Mesendoderm (in vitro differentiated cells): ENCODE measurements around the gene PHLPP1.

Experiments used
- DNase-seq: peaks from one replicate; pipeline ENCODE4 v3.0.0; 2013
- H2AK5ac ChIP-seq: 2 replicates; pipeline ENCODE4 v1.6.1; 2013; ENCODE audit warnings: low read length, inconsistent platforms
- H2BK120ac ChIP-seq: 2 replicates; pipeline ENCODE4 v1.6.1; 2013; ENCODE audit warnings: low read depth, mild to moderate bottlenecking, low read length, moderate library complexity, mixed read lengths
- H2BK15ac ChIP-seq: replicated peaks from 2 replicates; pipeline ENCODE4 v1.6.1; 2013; ENCODE audit warnings: low read depth, mild to moderate bottlenecking, moderate library complexity
- H2BK5ac ChIP-seq: 2 replicates; pipeline ENCODE4 v1.6.1; 2013; ENCODE audit warnings: low read length, inconsistent platforms
- H3K18ac ChIP-seq: 2 replicates; pipeline ENCODE4 v1.6.1; 2013; ENCODE audit warnings: mild to moderate bottlenecking, low read length, mixed read lengths
- H3K23ac ChIP-seq: one replicate; pipeline ENCODE4 v1.6.1; 2013; ENCODE audit warnings: low read length
- H3K27ac ChIP-seq: 2 replicates; pipeline ENCODE4 v1.5.1; 2013; ENCODE audit warnings: low read depth, mild to moderate bottlenecking, inconsistent platforms, low read length, moderate library complexity
- H3K27me3 ChIP-seq: 2 replicates; pipeline ENCODE4 v1.6.1; 2013; ENCODE audit warnings: low read length, control low read depth, mild to moderate bottlenecking, inconsistent platforms; ENCODE audit not compliant: insufficient read depth, poor library complexity
- H3K36me3 ChIP-seq: 2 replicates; pipeline ENCODE4 v1.6.1; 2013; ENCODE audit warnings: low read length, inconsistent platforms; ENCODE audit not compliant: control insufficient read depth, insufficient read depth
- H3K4ac ChIP-seq: one replicate; pipeline ENCODE4 v1.6.1; 2013; ENCODE audit warnings: low read depth, mild to moderate bottlenecking, low read length, moderate library complexity
- H3K4me1 ChIP-seq: 2 replicates; pipeline ENCODE4 v1.6.1; 2013; ENCODE audit warnings: low read depth, low read length, inconsistent platforms; ENCODE audit not compliant: control insufficient read depth
- H3K4me2 ChIP-seq: 2 replicates; pipeline ENCODE4 v1.6.1; 2013; ENCODE audit warnings: low read length
- H3K4me3 ChIP-seq: 2 replicates; pipeline ENCODE4 v1.5.1; 2013; ENCODE audit warnings: mild to moderate bottlenecking, low read length
- H3K56ac ChIP-seq: one replicate; pipeline ENCODE4 v1.6.1; 2013; ENCODE audit warnings: low read length
- H3K79me1 ChIP-seq: 2 replicates; pipeline ENCODE4 v1.6.1; 2013; ENCODE audit warnings: low read length, inconsistent platforms
- H3K79me2 ChIP-seq: 2 replicates; pipeline ENCODE4 v1.6.1; 2013; ENCODE audit warnings: mild to moderate bottlenecking, low read length; ENCODE audit not compliant: control insufficient read depth, insufficient read depth
- H3K9ac ChIP-seq: 2 replicates; pipeline ENCODE4 v1.6.1; 2013; ENCODE audit warnings: low read length, inconsistent platforms
- H4K5ac ChIP-seq: one replicate; pipeline ENCODE4 v1.6.1; 2013; ENCODE audit warnings: low read length
- H4K8ac ChIP-seq: one replicate; pipeline ENCODE4 v1.6.1; 2013; ENCODE audit warnings: low read depth, mild to moderate bottlenecking, control low read depth, low read length, moderate library complexity
- whole genome bisulfite sequencing: extraction: QIAGEN DNeasy Blood & Tissue Kit; methylation state at CpG from one replicate; pipeline ENCODE4 v1.1.7; 2013; ENCODE audit warnings: low lambda C conversion rate, missing lambda C conversion rate; ENCODE audit not compliant: insufficient coverage; ENCODE audit errors: extremely low coverage; 5-methylcytosine and 5-hydroxymethylcytosine counted together

Gene PHLPP1

DNA sequence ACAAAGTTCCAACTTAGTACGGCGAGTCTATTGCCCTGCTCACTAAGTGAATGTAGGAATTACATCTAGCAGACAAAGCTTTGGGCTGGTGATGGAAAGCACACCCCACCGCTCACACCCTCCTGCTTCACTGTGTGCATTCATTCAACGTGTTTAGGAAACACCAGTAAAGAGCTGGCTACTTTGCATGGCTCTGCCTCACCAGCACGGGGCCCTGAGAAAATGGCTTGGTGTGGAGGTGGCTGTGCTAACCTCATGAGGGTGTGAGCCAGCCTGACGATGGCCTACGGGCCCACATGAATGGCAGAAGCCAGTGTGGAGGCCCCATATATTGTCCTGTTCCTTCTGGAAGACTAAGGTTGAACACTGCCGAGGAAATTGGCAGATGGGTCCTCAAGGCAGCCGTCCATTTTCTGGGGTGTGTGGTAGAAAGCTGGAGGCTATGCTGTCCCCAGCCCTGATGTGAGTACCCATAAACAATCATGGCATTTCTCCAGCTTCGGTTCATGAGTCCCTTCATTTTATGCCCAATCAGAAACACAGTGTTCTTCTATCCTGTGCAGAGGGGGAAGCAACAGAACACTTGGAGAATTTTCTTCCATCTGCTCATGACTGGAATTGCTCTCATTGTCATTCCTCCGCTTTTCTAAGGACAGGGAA lies 269.4 kb downstream of the PHLPP1 start:
- Histone ChIP-seq H3K4me2 (no peak overlapping the region), H3K79me2 (no peaks in the 10 kb centered on the region), H3K4me3 (no peak overlapping the region), H2BK15ac (no peak overlapping the region), H3K56ac (no peak overlapping the region), H4K5ac (no peak overlapping the region), H3K4ac (no peak overlapping the region), H3K23ac (no peak overlapping the region), H3K36me3 (no peaks in the 10 kb centered on the region), H2BK120ac (no peak overlapping the region), H4K8ac (no peak overlapping the region), H3K27me3 (no peaks in the 10 kb centered on the region), H2BK5ac (no peak overlapping the region), H3K79me1 (no peaks in the 10 kb centered on the region), H3K18ac (no peak overlapping the region), H3K9ac (no peak overlapping the region), H3K4me1 (no peaks in the 10 kb centered on the region), H2AK5ac (no peak overlapping the region), H3K27ac (no peak overlapping the region)
- WGBS = no CpG with 5 or more reads among the region's 11 CpGs
- no peak for DNase-seq

DNA sequence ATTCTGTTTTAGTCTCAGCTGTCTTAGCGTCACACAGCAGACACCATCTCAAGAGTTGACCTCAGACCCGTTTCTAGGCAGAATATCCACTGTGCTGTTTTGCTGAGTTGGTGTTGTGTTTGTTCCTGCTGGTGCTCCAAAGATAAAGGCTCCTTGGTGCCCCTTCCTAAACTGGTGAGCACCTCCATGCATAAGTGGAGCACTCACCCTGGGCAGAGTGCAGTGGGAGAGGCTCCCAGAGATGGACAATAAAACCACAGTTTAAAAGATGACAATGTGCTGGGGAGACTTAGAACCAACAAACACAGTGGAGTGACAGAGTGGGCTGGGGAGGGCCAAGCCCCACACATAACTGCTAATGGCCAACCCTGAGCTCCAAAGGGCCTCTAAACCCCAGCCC lies 271.1 kb downstream of the PHLPP1 start:
- Histone ChIP-seq H3K79me2 (no peaks in the 10 kb centered on the region), H3K4me3 (no peak overlapping the region), H3K27ac (no peak overlapping the region), H3K9ac (no peak overlapping the region), H4K8ac (no peak overlapping the region), H4K5ac (no peak overlapping the region), H2BK15ac (no peak overlapping the region), H3K56ac (no peak overlapping the region), H2AK5ac (no peak overlapping the region), H3K18ac (no peak overlapping the region), H2BK5ac (no peak overlapping the region), H2BK120ac (no peak overlapping the region), H3K4me1 (no peaks in the 10 kb centered on the region), H3K4ac (no peak overlapping the region), H3K4me2 (no peak overlapping the region), H3K27me3 (no peaks in the 10 kb centered on the region), H3K36me3 (no peaks in the 10 kb centered on the region), H3K23ac (no peak overlapping the region), H3K79me1 (no peaks in the 10 kb centered on the region)
- no peak for DNase-seq
- WGBS = no CpG with 5 or more reads among the region's 2 CpGs

DNA sequence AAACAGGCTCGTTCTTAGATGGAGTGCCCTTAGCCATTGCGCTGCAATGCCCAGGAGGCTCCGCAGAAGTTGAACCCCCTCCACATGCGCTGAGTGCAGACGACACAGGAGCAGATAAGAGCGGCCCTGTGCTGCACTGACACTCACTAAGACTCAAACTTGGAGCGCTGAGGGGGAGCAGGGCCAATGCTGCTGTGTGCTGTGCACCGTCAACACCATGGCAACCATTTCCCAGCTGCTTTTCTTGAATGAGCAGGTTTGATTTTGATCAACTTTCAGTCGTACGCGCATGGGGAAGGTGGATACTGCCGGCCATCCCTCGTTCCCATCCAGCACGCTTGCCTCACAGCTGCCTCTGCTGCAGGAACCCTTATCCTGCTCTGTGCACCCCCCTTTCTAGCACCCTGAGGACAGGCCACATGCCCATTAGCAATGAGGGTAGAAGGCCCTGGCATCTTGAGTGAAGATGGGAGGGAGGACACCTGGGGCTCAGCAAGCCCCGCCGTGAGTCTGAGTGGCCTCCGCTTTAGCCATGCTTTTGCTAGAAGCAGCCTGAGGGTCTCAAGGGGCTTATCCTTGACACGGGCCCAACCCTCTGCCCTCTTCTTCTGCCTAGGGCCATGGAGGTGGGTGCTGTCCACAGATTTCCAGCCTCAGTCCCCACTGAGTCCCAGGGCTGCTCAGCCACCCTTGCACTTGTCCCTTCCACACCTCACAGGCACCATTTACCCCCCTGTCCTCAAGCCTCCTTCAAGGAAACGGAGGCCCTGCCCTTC lies 271.9 kb downstream of the PHLPP1 start:
- no peak overlapping the region for H4K8ac ChIP-seq
- H3K4me2 ChIP-seq = no peak overlapping the region
- H3K79me2 ChIP-seq = no peaks in the 10 kb centered on the region
- no peak overlapping the region for H3K4me3 ChIP-seq
- no peak overlapping the region for H2BK5ac ChIP-seq
- H3K9ac ChIP-seq = no peak overlapping the region
- H3K4ac ChIP-seq = no peak overlapping the region
- H3K27me3 ChIP-seq = no peaks in the 10 kb centered on the region
- no peak overlapping the region for H3K18ac ChIP-seq
- no peak overlapping the region for H2BK120ac ChIP-seq
- no peak for DNase-seq
- H2BK15ac ChIP-seq = no peak overlapping the region
- no peak overlapping the region for H4K5ac ChIP-seq
- H3K36me3 ChIP-seq = no peaks in the 10 kb centered on the region
- no peak overlapping the region for H3K23ac ChIP-seq
- no peaks in the 10 kb centered on the region for H3K4me1 ChIP-seq
- H2AK5ac ChIP-seq = no peak overlapping the region
- no peaks in the 10 kb centered on the region for H3K79me1 ChIP-seq
- no peak overlapping the region for H3K56ac ChIP-seq
- no peak overlapping the region for H3K27ac ChIP-seq
- WGBS = no CpG with 5 or more reads among the region's 19 CpGs

DNA sequence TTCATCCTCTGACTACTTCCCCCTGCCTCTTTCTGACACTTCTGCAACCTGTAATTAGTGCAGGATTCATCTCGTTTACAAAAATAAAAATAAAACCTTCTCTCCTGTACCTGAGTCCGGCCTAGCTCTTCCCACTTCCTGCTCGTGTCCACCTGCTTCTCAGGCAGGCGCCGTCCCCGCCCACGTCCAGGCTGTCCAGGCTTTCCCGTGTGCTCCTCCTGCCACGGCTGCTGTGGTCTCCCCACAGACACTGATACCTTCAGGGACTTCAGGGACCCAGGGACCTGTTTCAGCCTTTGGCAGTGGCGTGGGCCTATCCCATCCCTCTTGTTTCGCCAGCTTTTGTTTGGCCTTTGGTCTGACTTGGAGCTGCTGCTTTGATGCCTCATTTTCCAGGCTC lies 272.5 kb downstream of the PHLPP1 start:
- no peaks in the 10 kb centered on the region for H3K79me1 ChIP-seq
- H2BK120ac ChIP-seq = no peak overlapping the region
- no peak overlapping the region for H3K27ac ChIP-seq
- H3K9ac ChIP-seq = no peak overlapping the region
- no peak overlapping the region for H3K4ac ChIP-seq
- H4K8ac ChIP-seq = no peak overlapping the region
- no peaks in the 10 kb centered on the region for H3K27me3 ChIP-seq
- no peak overlapping the region for H3K4me3 ChIP-seq
- H3K23ac ChIP-seq = no peak overlapping the region
- no peaks in the 10 kb centered on the region for H3K4me1 ChIP-seq
- DNase-seq = no peak
- WGBS = no CpG with 5 or more reads among the region's 11 CpGs
- no peak overlapping the region for H3K18ac ChIP-seq
- no peak overlapping the region for H2BK15ac ChIP-seq
- H4K5ac ChIP-seq = no peak overlapping the region
- no peak overlapping the region for H2AK5ac ChIP-seq
- no peaks in the 10 kb centered on the region for H3K79me2 ChIP-seq
- no peak overlapping the region for H2BK5ac ChIP-seq
- no peaks in the 10 kb centered on the region for H3K36me3 ChIP-seq
- no peak overlapping the region for H3K4me2 ChIP-seq
- H3K56ac ChIP-seq = no peak overlapping the region

DNA sequence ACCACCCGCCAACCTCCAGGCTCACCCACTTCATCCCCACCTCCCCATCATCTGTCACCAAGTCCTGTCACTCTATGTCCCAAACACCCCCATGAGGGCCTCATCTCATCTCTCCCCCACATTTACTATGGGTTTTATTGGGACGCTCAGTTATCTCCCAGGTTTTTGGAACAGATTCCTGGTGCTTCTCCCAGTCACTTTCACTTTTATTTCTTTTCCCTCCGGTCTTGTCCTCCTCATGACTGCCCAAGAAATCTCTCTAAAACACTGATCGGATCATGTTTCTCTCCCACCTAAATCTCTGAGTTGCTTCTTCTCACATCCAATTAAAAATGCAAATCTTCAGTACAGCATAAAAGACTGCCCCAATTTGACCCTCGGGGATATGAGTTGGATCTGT lies 273.1 kb downstream of the PHLPP1 start:
- Histone ChIP-seq H3K9ac (no peak overlapping the region), H3K27ac (no peak overlapping the region), H2BK120ac (no peak overlapping the region), H2BK15ac (no peak overlapping the region), H3K79me2 (no peaks in the 10 kb centered on the region), H3K4me1 (no peaks in the 10 kb centered on the region), H3K4me3 (no peak overlapping the region), H4K8ac (no peak overlapping the region), H3K36me3 (no peaks in the 10 kb centered on the region), H3K23ac (no peak overlapping the region), H3K4ac (no peak overlapping the region), H3K79me1 (no peaks in the 10 kb centered on the region), H2AK5ac (no peak overlapping the region), H3K18ac (no peak overlapping the region), H3K4me2 (no peak overlapping the region), H3K27me3 (no peaks in the 10 kb centered on the region), H4K5ac (no peak overlapping the region), H3K56ac (no peak overlapping the region), H2BK5ac (no peak overlapping the region)
- DNase-seq = no peak
- no CpG with 5 or more reads among the region's 5 CpGs for WGBS
